ENCODE results near the gene KCNH4.
"Not testable (repeated sequence)": the region's sequence is repeated elsewhere in the genome, so short reads cannot be mapped to it uniquely, and the experiment has no call there.

KCNH4 gene

GRCh38 chr17:42193969-42194899, 13.3 kb upstream of the KCNH4 start, which contains the start of gene GHDC:
GHDC (minus strand) TSS chr17:42194494; CDS start chr17:42193581, 913 bp downstream.
- no peak for FAIRE-seq

DNA sequence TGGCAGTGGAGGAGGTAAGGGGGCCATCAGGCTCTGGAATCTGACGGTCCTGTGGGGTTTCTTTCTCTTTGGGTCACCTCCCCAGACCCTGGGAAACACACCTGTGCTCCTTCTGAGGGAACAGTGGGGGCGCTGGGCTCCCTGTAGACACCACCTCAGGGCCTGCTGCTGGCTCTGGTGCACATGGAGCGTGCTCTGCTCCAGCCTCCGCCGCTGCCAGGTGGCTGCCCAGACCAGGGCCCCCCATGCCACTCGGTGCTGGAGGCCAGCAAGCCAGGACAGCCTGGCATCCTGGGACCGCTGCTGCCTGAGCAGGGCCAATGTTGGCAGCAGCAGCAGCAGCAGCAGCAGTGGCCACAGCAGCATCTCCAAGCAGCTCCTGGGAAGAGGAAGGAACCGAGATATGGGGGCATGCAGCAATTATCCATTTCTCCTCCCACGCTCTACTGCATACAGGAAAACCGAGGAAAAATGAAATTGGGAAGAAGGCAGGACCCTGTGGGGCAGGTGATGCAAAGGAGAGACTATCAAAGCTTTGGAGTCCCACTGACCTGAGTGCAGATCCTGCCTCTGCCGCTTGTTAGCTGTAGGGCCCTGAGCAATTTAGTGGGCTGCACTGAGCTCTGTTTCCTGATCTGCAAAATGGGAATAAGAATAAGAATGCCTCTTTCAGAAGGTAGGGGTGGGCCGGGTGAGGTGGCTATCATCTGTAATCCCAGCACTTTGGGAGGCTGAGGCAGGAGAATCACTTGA, 12.4 kb upstream of the KCNH4 start:
- no peak for FAIRE-seq

- no peak for FAIRE-seq
Measured at GRCh38 chr17:42192189-42193126, 11.5 kb upstream of the KCNH4 start.

- no peak for FAIRE-seq
Measured at GRCh38 chr17:42191275-42191608, 10.3 kb upstream of the KCNH4 start.

GRCh38 chr17:42190491-42191274, 9.7 kb upstream of the KCNH4 start:
- FAIRE-seq, result no peak

DNA sequence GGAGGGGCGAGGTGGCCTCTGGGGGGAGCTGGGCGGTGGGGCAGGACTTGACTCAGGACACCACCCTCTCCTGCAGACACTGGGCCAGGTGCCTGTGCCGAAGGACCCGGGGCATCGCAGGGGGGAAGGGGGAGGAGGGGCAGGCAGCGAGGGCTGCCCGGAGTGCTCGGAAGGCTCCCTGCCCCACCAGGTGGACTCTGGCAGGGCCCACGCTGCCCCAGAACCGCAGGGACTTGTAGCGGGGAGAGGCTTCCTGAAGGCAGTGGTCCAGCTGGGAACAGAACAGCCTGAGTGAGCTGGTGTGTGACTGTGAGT, 8.7 kb upstream of the KCNH4 start:
- no peak for FAIRE-seq

- no peak for FAIRE-seq
Measured at GRCh38 chr17:42188749-42189650, 8.1 kb upstream of the KCNH4 start.

GRCh38 chr17:42187833-42188232, 6.9 kb upstream of the KCNH4 start:
- no peak for FAIRE-seq

- not testable (repeated sequence) for FAIRE-seq
Measured at GRCh38 chr17:42186191-42186590, 5.2 kb upstream of the KCNH4 start.

DNA sequence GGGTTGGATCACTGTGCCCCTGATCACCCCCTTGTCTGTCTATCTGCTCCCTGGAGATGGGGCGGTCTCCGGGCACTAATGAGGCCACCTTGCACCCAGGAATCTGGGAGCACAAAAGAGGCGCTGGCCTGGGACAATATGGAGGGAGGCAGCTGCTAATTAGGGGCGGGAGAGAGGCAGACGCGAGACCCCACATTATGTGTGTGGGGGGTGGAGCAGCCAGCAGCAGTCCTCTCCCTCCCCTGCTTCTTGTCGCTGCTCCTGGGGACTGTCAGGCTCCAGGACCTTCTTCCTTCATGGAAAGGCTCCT, 4.6 kb upstream of the KCNH4 start:
- no peak for FAIRE-seq

DNA sequence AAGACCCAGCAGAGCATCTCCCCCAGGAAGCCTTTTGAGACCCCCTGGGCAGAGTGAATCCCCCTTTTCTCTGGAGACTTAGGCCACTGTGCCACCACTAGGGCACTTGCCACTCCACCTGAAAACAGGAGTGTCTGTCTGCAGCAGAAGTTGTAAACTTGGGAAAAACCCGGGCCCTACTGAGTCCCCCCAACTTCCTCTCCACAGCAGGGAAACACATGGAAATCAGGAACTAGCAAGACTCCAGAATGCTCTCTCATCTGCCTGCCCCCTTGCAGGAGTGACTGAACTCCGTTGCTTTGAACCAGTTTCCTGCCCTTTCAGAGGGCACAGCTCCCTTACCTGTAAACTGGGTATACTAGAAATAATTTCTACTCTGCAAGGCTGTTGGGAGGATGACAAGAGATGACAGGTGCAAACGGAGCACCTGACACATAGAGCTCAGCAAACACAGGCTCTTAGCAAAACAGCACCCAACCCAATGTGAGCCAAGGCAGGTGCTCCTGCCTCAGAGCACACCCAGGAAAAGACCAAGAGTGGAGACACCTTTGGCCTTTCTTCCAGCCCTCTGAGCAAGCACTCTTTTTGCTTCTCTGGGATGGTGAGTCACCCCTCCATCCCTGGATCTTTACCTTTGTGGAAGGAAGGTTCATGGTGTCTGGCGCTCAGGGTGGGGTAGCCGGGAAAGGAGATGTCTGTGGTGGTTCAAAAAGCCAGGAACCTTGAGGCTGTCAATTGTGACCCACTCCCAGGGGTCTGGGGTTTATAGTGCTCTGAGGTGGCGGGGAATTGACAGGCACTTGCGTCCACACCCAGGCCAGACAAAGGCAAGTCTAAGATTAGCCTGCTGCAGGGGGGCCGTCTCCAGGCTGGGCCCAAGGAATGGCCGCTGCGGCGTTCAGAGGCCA, 4.0 kb upstream of the KCNH4 start, which contains the start of gene HCRT:
HCRT (minus strand) TSS at position 740 of the 908 bp plus-strand sequence; CDS start at position 653, 87 bp downstream.
- no peak for FAIRE-seq

DNA sequence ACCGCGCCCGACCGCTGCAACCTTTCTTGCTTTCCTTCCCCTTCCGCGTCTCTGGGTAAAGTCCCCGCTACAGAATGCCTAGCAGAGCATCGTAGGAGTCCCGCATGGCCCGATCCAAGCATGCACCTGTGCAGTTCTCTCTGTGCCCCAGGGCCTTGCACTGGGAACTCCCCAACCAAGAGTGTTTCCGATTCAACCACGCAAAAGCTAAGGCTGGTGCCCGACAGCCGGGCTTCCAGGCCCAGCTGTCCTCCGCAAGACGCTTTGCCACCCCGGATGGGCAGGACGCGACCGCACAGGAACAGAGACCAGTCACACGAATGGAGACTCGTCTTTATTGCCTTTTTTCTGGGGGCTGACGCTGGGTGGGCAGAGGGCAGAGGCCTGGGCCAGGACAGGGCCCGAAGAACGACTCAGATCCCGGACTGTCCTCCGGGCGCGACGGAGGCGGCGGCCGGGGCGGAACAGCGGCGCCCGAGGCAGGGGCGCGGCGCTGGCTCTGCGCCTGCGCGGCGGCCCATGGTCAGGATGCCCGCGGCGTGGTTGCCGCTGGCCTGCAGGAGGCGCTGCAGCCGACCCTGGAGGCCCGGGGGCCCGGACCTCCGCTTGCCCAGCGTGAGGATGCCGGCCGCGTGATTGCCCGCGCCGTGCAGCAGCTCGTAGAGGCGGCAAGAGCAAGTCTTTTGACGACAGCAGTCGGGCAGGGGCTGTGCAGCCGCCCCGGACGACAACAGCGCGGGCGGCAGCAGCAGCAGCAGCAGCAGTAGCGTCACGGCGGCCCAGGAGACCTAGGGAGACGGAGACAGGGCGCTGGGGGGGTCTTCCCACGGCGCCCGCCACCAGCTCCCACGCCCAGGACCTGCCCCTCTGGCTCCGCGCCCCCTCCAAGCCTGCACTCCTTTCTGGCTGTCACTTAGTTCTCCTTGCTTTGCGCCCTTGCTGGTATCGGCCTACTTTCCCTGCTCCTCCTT, 3.1 kb upstream of the KCNH4 start:
- FAIRE-seq, result no peak

- FAIRE-seq, result no peak
Measured at GRCh38 chr17:42182927-42183734, 2.2 kb upstream of the KCNH4 start.

- no peak for FAIRE-seq
Measured at GRCh38 chr17:42181851-42182207, 887 bp upstream of the KCNH4 start.

DNA sequence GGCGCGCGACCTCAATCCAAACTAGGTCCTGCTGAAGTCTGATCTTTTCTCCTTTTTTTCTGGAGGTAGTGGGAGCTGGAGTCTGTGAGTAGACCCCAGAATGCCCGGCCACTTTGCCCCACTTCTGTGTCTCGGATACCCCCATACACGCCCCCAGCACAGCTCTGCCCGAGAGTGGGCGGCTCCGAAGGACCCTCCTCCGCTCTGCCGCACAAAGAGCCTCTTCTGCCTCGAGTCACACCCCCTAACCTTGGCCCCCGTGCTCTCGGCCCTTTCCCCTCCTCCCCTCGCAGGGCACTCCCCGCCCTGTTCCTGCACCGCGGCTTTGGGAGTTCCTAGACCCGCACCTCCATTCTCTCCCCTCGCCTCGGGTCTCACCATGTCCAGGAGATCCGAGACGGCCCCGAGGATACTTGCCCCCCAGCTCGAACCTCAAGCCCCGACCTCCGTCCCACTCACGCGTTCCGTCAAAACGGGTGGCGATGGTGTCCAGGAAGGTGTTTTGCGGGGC, 476 bp downstream of the KCNH4 start:
- no peak for FAIRE-seq

- no peak for FAIRE-seq
Measured at GRCh38 chr17:42179911-42180410, 981 bp downstream of the KCNH4 start.

DNA sequence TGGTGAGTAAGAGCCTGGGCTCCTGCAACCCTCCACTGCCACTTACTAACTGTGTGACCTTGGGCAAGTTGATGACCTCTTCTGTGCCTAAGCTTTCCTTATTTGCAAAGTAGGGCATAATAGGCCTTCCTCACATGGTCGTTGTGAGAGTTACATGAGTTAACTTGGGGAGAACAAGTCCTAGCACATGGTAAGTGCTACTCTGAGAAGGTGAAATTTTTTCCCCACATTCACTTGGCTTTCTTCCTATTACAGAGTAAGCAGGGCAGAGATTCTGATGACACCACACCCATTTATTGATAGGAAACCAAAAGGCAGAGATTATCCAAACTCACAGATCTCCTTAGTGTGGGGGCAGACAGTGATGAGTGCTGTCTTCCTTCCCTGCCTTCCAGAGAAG, 1.6 kb downstream of the KCNH4 start:
- no peak for FAIRE-seq

DNA sequence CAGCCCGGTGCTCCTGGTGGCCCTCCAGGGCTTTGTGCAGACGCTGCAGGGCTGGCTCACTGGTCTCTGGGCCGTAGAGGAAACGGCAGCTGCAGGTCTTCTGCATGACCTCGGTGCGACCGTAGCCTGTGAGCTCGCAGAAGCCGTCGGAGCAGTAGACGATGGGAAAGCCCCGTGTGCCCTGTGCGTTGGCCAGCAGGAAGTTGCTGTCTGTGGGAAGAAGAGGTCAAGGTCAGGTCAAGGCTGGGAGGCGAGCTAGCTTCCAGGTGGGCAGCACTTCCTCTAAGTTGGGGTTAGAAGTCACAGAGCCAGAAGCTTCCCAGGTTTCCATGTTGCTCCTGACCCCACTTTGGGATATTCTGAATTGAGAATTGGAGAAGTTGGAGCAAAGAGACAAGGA, 2.1 kb downstream of the KCNH4 start:
- no peak for FAIRE-seq
